HepG2 (cell line): ENCODE data around the gene KLRF1. TPM values are rescaled to one million over a fixed set of nuclear protein-coding genes. Genes with fewer than 3 reads are reported as not detected.

Source experiments
- ATAC-seq: fragments of 200-7000 bp; cut with Tn5 transposase; 3 replicates; pipeline ENCODE4 v1.9.1; 2020; ENCODE audit warnings: mild to moderate bottlenecking, moderate library complexity
- BruUV-seq: library from RNA; stranded (reverse); fragments of 400-500 nt; replicated peaks from 2 replicates; lab custom pipeline; 2021; lab: Mats Ljungman, UMichigan
- CTCF ChIA-PET: fragments of 300-600 bp; formaldehyde crosslinking; extraction: SDS; loops from one replicate; lab custom pipeline; 2021; ENCODE audit warnings: low total read pairs, inconsistent platforms, low intra/inter-chr PET ratio; lab: Yijun Ruan, JAX
- POLR2A ChIA-PET: fragments of 350-600 bp; sonication (Branson Sonifier 250); formaldehyde crosslinking; loops from one replicate; lab custom pipeline; 2020; ENCODE audit warnings: antibody characterized with exemption, inconsistent platforms; lab: Yijun Ruan, JAX
- DNase-seq: peaks from one replicate; pipeline ENCODE4 v3.0.0-alpha.2; 2015; ENCODE audit warnings: low spot score
- FAIRE-seq: peaks from 3 replicates; lab custom pipeline; 2011; peaks lifted over from hg19 to GRCh38; lab: Jason Lieb, UNC
- H2AFZ ChIP-seq: one replicate; pipeline ENCODE4 v1.6.1; 2011; ENCODE audit warnings: low read length, inconsistent platforms
- H3K27ac ChIP-seq: fragments of 300-600 bp; 3 replicates; pipeline ENCODE4 v1.8.0; 2011; ENCODE audit warnings: mixed run types, mild to moderate bottlenecking, mixed read lengths, low read length, inconsistent platforms; ENCODE audit not compliant: insufficient read depth; ENCODE audit errors: extremely low read length
- H3K27me3 ChIP-seq, 2 experiments: fragments of 200-600 bp in 1 of 2; 2 replicates in 1 of 2; 3 replicates in 1 of 2; pipeline versions ENCODE4 v1.6.0 to v1.8.0; 2011; ENCODE audit warnings: low read length in 2 of 2, mild to moderate bottlenecking in 2 of 2, moderate library complexity in 2 of 2, inconsistent platforms in 1 of 2; ENCODE audit not compliant: insufficient read depth in 2 of 2, control insufficient read depth in 1 of 2
- H3K36me3 ChIP-seq, 2 experiments: fragments of 200-600 bp in 1 of 2; replicated peaks in 1 of 2; 2 replicates in 1 of 2; 3 replicates in 1 of 2; pipeline versions ENCODE4 v1.5.1 to v1.8.0; 2011; ENCODE audit warnings: low read length in 2 of 2, inconsistent platforms in 1 of 2; ENCODE audit not compliant: insufficient read depth in 2 of 2, control insufficient read depth in 1 of 2
- H3K4me1 ChIP-seq: 2 replicates; pipeline ENCODE4 v1.5.1; 2012; ENCODE audit warnings: low read length, inconsistent platforms; ENCODE audit not compliant: insufficient read depth
- H3K4me2 ChIP-seq: 2 replicates; pipeline ENCODE4 v1.6.0; 2011; ENCODE audit warnings: low read depth, low read length, inconsistent platforms
- H3K4me3 ChIP-seq, 3 experiments: fragments of 200-600 bp in 1 of 3; sonication (generic), shearing (Covaris generic) in 1 of 3; replicated peaks in 1 of 3; 2 replicates each; pipeline ENCODE4 v1.5.1; 2011 to 2016; ENCODE audit warnings: low read length in 3 of 3, inconsistent platforms in 2 of 3, low read depth in 2 of 3, mild to moderate bottlenecking in 2 of 3, control low read depth in 1 of 3, mixed read lengths in 1 of 3; ENCODE audit not compliant: insufficient read depth in 1 of 3
- H3K79me2 ChIP-seq: one replicate; pipeline ENCODE4 v1.6.1; 2011; ENCODE audit warnings: low read length, inconsistent platforms; ENCODE audit not compliant: insufficient read depth
- H3K9ac ChIP-seq: 2 replicates; pipeline ENCODE4 v1.6.0; 2011; ENCODE audit warnings: mild to moderate bottlenecking, low read depth, low read length, inconsistent platforms; ENCODE audit not compliant: insufficient read depth
- H3K9me3 ChIP-seq: 2 replicates; pipeline ENCODE4 v1.5.1; 2012; ENCODE audit warnings: mild to moderate bottlenecking, low read length
- H4K20me1 ChIP-seq: 2 replicates; pipeline ENCODE4 v1.6.0; 2011; ENCODE audit warnings: inconsistent platforms, mild to moderate bottlenecking, low read length, moderate library complexity; ENCODE audit not compliant: insufficient read depth
- ATM ChIP-seq: fragments of 450-650 bp; IDR thresholded peaks from 2 replicates; pipeline ENCODE4 v1.7.1; 2017; ENCODE audit warnings: mild to moderate bottlenecking, borderline replicate concordance
- CBX1 ChIP-seq: IDR thresholded peaks from one replicate; pipeline ENCODE4 v1.6.1; 2016; ENCODE audit warnings: antibody characterized with exemption, low read depth
- MAFK ChIP-seq, 2 experiments: IDR thresholded peaks in 1 of 2; conservative IDR thresholded peaks in 1 of 2; 2 replicates each; pipeline ENCODE4 v1.6.1; 2011; ENCODE audit warnings: improper control_type of control experiment in 2 of 2, low read length in 2 of 2
- RXRA ChIP-seq: sonication (generic); formaldehyde crosslinking; IDR thresholded peaks from 2 replicates; pipeline ENCODE4 v1.5.1; 2020; ENCODE audit warnings: missing genetic modification reagents
- TARDBP ChIP-seq: sonication (generic); formaldehyde crosslinking; IDR thresholded peaks from 2 replicates; pipeline ENCODE4 v1.8.0; 2022; ENCODE audit warnings: mild to moderate bottlenecking, missing genetic modification reagents
- XBP1 ChIP-seq: sonication (generic); formaldehyde crosslinking; IDR thresholded peaks from 2 replicates; pipeline ENCODE4 v1.5.0; 2020; ENCODE audit warnings: missing genetic modification reagents
- WGBS: methylation state at CpG from one replicate; pipeline ENCODE4 v1.1.6; 2017; ENCODE audit warnings: low lambda C conversion rate; 5-methylcytosine and 5-hydroxymethylcytosine counted together
- in situ Hi-C: cut with HindIII; loops from 2 replicates; pipeline ENCODE4 v1.10.0; 2017; ENCODE audit warnings: low pct_unique_long_range_greater_than_20kb; ENCODE audit not compliant: extremely low pct_ligation_motif_present
- intact Hi-C: fragments of 100-400 bp; cut with micrococcal nuclease; formaldehyde crosslinking; loops from one replicate; pipeline ENCODE4 v1.10.0; 2022; ENCODE audit not compliant: unreplicated experiment
- polyA plus RNA-seq, 8 experiments: library from polyadenylated mRNA; depleted of rRNA in 3 of 8; stranded (reverse) in 7 of 8; unstranded in 1 of 8; fragments of >200 nt; fragmentation: Illumina TruSeq in 4 of 8; extraction: Trizol in 4 of 8; gene quantifications; 2 replicates each; pipeline versions ENCODE4 v1.2.1 to v1.2.3, GENCODE V29; 2011 to 2016; ENCODE audit warnings: low read depth in 4 of 8, missing spikeins in 1 of 8, mixed read lengths in 1 of 8; ENCODE audit not compliant: insufficient read depth in 1 of 8
- total RNA-seq, 5 experiments: library from RNA; depleted of rRNA; stranded (reverse); fragments of >200 nt; fragmentation: Illumina TruSeq; extraction: Trizol; gene quantifications; 2 replicates each; pipeline ENCODE4 v1.2.3, GENCODE V29; 2016; ENCODE audit warnings: low read depth in 1 of 5
- TF ChIP-seq, protein P1 (sequence below): sonication (generic); formaldehyde crosslinking; IDR thresholded peaks from 2 replicates; pipeline ENCODE4 v1.8.1; 2023; ENCODE audit warnings: mild to moderate bottlenecking, missing genetic modification reagents
- TF ChIP-seq, protein P2 (sequence below): sonication (generic); formaldehyde crosslinking; IDR thresholded peaks from 2 replicates; pipeline ENCODE4 v1.8.1; 2023; ENCODE audit warnings: mild to moderate bottlenecking, missing genetic modification reagents

The KLRF1 gene
- total and polyA plus RNA-seq, 2 of the 13 experiments (the other 11 are each of a cell fraction or from before 2014, with no cell fraction given), result not detected

- no peak overlapping the region for H3K27ac ChIP-seq
- DNase-seq, result no peak
- in situ Hi-C loops, result no loop called here
- intact Hi-C loops, result no loop called here
- H3K9me3 ChIP-seq, result no peaks in the 10 kb centered on the region
- CTCF ChIA-PET, result no interaction called here
- BruUV-seq, result no TSS peak
- TF ChIP-seq CBX1, result no peak
- TF ChIP-seq, protein P1, sequence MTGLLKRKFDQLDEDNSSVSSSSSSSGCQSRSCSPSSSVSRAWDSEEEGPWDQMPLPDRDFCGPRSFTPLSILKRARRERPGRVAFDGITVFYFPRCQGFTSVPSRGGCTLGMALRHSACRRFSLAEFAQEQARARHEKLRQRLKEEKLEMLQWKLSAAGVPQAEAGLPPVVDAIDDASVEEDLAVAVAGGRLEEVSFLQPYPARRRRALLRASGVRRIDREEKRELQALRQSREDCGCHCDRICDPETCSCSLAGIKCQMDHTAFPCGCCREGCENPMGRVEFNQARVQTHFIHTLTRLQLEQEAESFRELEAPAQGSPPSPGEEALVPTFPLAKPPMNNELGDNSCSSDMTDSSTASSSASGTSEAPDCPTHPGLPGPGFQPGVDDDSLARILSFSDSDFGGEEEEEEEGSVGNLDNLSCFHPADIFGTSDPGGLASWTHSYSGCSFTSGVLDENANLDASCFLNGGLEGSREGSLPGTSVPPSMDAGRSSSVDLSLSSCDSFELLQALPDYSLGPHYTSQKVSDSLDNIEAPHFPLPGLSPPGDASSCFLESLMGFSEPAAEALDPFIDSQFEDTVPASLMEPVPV, result no peak
- no peak for TF ChIP-seq XBP1
- no peak for TF ChIP-seq TARDBP
- no peak for TF ChIP-seq RXRA (CRISPR knock-in tag)
- 0 out of 4 replicates have a peak, but pooled peaks of 1 of the 2 experiments have one; percentile 7 for TF ChIP-seq MAFK (conservative IDR thresholded peaks at IDR 0.05 in 1 of 2, IDR thresholded peaks at IDR 0.05 in 1 of 2; ENCODE audit: low read length in 2 of 2)
- no peak for TF ChIP-seq ATM
- TF ChIP-seq, protein P2, sequence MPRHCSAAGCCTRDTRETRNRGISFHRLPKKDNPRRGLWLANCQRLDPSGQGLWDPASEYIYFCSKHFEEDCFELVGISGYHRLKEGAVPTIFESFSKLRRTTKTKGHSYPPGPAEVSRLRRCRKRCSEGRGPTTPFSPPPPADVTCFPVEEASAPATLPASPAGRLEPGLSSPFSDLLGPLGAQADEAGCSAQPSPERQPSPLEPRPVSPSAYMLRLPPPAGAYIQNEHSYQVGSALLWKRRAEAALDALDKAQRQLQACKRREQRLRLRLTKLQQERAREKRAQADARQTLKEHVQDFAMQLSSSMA (CRISPR knock-in tag), result no peak
- ATAC-seq, result no peak
- no peaks in the 10 kb centered on the region for H4K20me1 ChIP-seq
- no peak overlapping the region for H3K4me3 ChIP-seq
- WGBS, result 2% methylated on average over 4 of the region's 4 CpGs
- no peak overlapping the region for H3K4me2 ChIP-seq
- no peak for FAIRE-seq
- H3K36me3 ChIP-seq, result no peaks in the 10 kb centered on the region
- H3K27me3 ChIP-seq, result no peaks in the 10 kb centered on the region
- no peaks in the 10 kb centered on the region for H3K79me2 ChIP-seq
- H3K4me1 ChIP-seq, result peaks cover 6% of the 10 kb centered on the region; the same call in 1 of the 2 replicates
- POLR2A ChIA-PET, result no interaction called here
- H2AFZ ChIP-seq, result no peak overlapping the region
- no peak overlapping the region for H3K9ac ChIP-seq
Observed at GRCh38 chr12:9866860-9867269, 39.6 kb downstream of the KLRF1 start.
